Skin epidermis (tissue), 12 donors: ENCODE measurements around the gene AFAP1L2.

ENCODE experiments used
- H3K27ac ChIP-seq, 21 experiments: fragments of 200-600 bp; sonication (generic) in 11 of 21; one replicate each; pipeline ENCODE4 v1.5.0; 2020; ENCODE audit warnings: mild to moderate bottlenecking in 3 of 21, inconsistent platforms in 2 of 21, moderate library complexity in 2 of 21
- H3K4me3 ChIP-seq, 7 experiments: fragments of 200-600 bp; sonication (generic) in 2 of 7; one replicate each; pipeline ENCODE4 v1.5.0; 2020; ENCODE audit warnings: inconsistent platforms in 2 of 7, mild to moderate bottlenecking in 2 of 7, moderate library complexity in 1 of 7

AFAP1L2 gene

DNA sequence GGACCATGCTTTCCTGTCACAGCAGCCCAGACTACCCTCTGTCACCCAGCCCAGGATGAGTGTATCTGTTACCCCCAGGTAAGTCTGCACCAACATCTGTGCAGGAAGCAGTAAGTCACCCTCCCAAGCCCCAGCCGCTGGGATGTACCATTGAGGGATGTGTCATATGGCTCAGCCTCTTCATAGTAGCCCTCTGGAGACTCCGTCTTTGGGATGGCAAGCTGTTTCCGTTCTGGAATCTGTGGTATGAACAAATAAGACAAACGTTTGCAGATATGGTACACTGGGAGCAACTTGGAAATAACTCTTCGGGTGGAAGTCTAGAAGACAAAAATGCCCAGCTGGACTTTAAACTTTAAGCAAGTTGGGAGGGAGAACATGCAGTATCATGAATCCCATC is 81.3 kb downstream of the AFAP1L2 start:
- no peak overlapping the region for H3K4me3 ChIP-seq
- H3K27ac ChIP-seq, result no peak overlapping the region

DNA sequence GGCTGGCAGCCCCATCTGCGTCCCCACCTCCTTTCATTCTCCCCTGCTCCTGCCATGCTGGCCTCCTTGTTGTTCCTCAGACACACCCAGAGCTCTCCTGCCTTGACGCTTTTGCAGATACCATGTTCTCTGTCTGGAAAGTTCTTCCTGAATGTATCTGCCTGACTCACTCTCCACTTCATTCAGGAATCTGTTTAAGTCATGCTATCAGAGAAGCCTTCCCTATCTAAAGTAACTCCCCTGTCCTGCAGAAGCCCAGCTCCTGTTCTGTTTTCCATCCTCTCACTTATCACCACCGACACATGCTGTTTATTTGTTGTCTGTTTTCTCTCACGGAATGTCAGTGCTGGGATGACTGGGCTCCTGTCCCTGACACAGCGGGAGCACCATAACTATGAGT is 82.0 kb downstream of the AFAP1L2 start:
- Histone ChIP-seq H3K4me3 (no peak overlapping the region), H3K27ac (peak overlapping the region in 3 of 21 experiments; percentile 42 to 83 (median 79))

DNA sequence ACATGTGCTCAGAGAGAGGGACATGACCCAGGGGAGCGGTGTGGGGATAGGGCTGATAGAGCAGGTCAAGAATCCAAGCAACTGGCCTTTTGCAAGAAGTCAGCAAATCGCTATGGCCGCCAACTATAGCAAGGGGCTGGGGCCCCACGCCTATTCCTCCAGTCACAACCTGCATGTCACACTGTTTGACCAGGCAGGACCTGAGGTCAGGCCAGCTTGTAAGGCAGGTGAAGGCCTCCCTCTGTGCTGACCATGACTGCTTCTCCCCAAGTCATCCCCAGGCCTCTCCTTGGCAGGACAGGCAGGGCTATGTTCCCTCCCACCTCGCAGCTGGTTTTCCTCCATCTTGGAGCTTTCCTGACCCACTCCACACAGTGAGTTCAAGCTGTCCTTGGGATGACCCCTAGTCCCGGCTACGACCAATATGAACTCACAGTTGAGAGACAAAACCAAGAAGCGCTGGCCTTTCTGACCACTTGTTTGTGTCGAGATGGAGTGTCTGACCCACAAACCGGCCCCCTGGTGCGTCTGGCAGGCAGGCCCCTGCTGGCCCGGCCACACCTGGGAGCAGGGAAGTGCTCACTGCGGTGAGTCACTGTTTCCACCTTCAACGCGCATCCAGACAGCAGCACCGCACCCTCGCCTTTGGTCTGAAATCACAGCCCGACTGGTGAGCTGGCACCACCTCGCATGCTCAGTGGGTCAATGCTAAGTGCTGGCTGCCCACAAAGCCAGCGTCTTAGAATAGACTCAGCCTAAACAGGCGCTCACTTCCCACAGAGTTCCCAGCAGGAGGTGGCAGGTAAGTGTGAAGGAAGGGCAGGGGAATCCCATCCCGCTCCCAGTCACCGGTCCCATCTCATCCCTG is 83.8 kb downstream of the AFAP1L2 start:
- no peak overlapping the region for H3K4me3 ChIP-seq
- peak overlapping the region in 20 of 21 experiments; percentile 34 to 90 (median 72) for H3K27ac ChIP-seq

DNA sequence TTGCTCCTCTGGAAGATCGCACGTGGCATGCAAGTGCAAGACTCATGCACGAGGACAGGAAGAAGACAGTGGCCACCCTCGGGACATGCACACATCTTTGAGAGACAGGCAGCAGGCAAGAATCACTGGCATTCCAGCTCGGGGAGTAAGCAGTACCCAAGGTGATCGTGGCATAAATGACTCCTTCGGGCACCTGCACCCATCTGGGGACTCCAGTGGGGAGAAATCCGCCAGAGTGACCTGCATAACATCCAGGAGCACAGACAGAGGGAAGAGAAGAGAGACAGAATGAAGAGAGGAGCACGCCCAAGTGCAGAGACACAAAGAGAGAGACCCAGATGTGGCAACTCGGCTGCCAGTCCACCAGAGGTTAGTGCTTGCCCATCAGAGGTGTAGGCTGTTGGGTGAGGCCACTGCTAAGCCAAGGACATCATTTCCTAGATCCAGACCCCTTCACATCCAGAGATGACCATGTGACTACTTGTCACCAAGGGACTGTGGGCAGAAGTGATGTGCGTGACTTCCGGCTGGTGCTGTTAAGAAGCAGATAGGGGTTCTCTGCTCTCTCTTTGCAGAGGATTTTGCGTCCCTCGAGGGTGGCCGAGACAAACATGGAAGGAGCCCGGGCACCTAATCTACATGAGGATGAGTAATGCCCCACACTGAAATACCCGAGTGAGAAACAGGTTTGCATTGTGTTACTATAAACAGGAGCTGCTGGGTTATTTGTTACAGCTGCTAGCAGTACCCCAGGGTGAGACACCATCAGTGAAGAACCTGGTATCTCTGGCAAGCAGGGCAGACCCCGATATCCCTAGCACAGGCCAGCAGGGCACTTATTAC is 84.7 kb downstream of the AFAP1L2 start:
- peak overlapping the region in 19 of 21 experiments; percentile 34 to 90 (median 71) for H3K27ac ChIP-seq
- H3K4me3 ChIP-seq, result no peak overlapping the region

DNA sequence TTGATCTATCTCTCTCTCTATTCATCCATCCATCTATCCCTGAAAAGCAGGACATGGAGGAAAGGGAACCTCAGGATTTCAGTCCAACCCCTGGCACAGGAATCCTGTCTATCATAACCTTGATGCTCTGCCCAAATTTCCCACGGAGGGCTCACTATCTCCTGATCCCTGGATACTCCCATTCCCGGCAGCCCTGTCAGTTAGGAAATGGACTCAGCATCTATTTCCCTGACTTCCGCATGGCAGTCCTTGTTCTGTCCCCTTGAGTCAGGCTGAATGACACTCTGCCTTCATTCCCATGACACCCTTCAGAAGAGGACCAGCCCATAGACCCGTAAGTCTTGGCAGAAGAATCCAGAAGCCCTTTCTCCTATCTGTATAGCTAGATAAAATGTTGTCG is 87.6 kb downstream of the AFAP1L2 start:
- no peak overlapping the region for H3K27ac ChIP-seq
- no peak overlapping the region for H3K4me3 ChIP-seq

DNA sequence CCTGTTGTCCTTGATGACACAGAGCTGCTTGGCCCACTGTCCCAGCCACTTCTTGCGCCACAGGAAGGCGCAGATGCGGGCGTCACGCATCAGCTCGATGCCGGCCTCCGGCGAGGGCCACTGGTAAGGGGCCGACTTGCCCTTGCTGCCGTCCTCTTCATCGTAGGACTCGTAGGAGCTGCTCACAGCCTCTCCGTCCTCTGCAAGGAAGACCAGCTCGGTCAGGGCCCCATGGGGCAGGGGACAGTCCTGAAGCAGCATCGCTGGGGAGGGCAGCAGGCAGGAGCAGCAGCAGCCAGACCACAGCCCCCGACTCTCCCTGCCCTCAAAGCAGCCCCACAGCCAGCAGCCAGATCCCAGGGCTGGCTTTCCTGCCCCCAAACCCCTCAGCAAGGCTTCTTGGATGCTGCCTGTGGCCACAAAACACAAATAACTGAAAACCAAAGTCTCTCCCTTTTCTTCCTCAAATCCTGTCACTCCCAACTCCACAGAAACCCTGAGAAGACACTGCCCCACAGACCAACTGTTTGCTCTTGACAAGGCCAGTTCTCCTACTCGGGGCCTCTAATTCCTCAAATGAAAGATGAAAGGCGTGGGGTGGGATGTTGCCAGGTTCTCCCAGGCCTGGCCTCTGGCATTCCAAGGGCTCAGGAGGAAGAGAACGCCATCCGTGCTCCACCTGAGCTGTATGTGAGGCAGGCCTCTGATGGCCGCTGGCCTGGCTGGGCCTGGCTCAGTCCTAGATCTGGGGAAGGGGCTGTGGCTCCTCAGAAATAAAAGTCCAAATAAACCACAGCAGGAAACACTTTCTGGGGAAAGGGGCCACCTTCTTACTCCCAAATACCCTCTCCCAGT is 88.5 kb downstream of the AFAP1L2 start:
- H3K4me3 ChIP-seq, result no peak overlapping the region
- H3K27ac ChIP-seq, result no peak overlapping the region

DNA sequence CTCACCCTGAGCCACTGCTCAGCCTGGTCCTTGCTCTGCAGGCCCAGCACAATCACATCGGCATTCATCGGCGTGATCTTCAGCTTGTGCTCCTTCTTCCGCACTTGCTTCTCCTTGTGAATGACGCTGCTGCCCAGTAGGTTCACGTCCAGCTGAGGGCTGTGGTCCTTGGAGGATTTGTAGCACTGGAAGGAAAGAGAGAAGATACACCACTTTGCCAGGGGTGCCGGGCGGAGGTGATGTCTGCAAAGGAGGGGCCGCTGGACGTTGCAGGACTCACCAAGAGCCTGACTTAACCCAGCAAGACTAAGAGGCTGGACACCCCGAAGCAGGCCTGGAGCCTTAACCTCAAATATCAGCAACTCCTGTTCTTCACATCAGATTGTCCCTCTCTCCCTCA is 90.4 kb downstream of the AFAP1L2 start:
- Histone ChIP-seq H3K27ac (no peak overlapping the region), H3K4me3 (no peak overlapping the region)

DNA sequence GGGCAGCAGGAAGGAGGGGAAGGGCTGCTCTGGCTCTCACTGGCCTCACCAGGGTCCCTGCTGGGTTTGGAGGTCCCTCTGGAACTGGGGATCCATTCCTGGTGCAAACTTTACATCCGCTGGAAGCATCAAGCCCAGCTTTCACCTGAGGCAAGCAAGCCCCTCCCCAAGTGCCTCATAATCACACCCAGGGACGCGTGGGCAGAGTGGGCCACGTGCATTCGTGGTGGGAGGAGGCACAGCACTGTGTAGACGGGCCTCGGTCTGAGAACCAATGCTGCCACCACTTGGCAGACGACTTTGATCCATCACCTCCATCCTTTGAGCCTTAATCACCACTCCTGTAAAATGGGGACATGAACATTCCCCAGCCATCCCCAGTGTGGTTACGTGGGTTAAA is 91.2 kb downstream of the AFAP1L2 start:
- no peak overlapping the region for H3K4me3 ChIP-seq
- no peak overlapping the region for H3K27ac ChIP-seq

DNA sequence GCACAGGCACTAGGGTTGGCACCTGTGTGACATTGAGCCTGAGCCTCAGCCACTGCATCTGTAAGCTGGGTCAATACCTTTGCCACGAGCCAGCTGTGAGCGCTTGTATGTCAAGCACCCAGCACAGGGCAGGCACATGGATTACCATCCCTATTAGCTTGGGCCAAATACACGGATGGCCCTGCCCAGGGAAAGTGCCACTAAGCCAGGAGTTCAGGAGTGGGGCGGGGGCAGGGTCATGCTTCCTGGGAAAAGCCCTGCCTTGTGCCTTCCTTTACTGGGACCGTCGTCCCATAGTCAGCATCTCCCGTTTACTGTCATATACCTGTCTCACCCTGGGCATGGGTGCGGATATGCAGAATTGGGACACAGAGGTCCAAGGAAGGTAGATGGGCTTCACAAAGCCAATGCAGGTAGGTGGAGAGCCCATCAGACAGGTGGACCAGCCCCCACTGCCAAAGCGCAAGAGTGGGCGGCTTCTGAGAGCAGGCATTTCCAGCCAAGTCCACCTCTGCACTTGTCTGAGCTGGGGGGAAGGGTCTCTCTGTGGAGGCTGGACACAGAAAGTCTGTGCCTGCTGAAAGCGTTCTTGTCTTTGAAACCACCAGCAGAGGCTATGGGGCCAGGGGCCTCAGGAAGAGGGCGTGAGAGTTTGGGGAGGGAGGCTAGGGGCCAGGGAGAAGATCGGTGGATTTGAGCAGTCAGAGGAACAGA is 92.6 kb downstream of the AFAP1L2 start:
- no peak overlapping the region for H3K27ac ChIP-seq
- no peak overlapping the region for H3K4me3 ChIP-seq

DNA sequence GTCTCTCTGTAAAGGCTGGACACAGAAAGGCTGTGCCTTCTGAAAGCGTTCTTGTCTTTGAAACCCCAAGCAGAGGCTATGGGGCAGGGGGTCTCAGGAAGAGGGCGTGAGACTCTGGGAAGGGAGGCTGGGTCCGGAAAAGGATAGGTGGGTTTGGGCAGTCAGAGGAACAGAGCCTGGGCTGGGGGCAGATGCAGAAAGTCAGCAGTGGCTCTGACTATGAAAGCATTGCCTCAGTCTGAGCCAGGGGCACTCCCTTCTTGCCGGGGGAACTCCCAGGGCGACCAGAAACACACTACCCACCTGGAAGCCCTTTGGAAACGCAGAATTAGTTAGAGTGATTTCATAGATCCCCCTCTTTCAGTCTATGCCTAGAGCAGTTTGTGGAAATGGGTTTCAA is 93.3 kb downstream of the AFAP1L2 start:
- H3K27ac ChIP-seq, result no peak overlapping the region
- H3K4me3 ChIP-seq, result no peak overlapping the region

DNA sequence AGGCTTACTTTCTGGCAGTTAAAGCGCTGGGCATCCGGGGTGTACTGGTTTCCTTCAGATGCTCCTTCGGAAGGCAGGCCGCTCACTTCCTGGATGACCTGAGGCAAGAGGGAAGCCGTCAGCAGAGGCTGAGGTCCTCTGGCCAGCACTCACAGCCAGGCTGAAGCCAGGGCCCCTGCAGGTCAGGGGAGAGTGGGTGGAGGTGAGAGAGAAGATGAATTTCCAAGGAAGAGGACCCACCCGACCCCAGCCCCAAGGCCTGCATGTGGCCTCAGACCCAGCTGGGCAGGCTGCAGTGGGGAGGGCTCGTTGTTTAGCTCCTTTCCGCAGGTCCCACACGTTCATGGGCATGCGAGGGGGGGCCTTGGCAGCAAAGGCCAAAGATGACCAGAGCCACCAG is 94.0 kb downstream of the AFAP1L2 start:
- H3K4me3 ChIP-seq, result no peak overlapping the region
- H3K27ac ChIP-seq, result no peak overlapping the region

DNA sequence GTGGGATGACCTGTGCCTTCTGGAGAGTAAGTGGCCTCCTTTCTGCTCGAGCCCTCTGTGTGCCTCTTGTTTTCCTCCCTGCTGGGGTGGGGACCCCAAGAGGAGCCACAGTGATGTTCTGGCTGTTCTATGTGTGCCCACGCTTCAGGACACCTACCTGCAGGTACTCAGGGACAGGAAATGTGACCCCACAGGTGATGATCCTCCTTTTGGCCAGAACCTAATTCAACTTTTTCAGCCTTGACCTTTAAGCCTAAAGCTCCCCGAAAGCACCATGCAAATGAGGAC is 95.0 kb downstream of the AFAP1L2 start:
- no peak overlapping the region for H3K4me3 ChIP-seq
- no peak overlapping the region for H3K27ac ChIP-seq

DNA sequence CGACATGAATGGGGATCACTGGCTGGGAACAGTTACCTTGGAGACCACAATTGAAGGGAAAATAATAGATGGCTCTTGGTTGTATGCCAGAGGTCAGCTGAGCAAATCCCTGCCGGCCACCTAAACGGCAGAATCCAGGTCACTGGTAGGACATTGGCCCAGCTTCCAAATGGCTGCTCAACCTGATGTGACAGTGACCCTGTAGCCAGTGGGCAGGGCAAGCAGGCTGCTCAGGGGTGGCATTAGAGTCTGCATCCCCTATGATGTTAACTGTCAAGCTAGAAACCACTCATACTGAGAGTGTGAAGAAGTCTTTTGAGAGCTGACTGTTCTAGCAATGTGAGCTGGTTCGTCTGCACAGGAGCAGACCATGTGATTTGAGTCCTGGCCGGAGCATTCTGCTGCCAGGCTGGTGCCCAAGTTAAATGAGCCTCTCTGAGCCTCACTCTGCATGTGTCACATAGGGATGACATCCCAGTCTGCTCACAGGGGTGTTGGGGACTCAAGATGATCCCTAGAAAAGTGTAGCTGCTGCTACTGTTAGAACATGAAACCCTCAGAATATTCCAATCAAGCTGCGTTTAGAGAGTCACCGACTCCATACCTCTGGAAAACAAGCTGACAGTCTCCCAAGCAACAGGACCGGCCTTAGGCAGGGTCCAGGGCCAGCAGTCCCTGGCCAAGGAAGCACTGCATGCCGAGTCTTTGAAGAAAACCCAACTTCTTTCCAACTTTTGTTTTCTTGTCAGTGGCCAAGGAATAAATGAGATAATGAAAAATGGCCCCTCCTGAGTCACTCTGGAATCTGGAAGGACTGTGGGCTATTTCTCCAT is 95.6 kb downstream of the AFAP1L2 start:
- no peak overlapping the region for H3K27ac ChIP-seq
- no peak overlapping the region for H3K4me3 ChIP-seq

DNA sequence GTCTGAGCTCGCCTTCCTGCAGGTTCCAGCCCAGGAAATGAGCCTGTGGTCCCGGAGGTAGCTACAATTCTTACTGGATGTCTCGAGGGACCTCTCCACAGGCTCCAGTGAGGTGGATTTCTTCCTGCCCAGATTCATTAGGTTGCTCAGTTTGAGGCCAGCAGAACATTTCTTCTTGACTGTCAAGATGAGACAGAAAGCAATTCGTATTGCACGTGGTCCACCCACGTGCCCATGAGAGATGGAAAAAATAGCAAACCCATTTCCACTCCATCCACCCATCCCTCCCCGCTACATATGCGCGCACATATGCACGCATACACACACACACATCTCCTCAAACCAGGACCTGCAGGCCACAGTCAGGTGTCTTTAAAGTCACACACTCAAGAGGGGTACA is 96.6 kb downstream of the AFAP1L2 start:
- Histone ChIP-seq H3K27ac (no peak overlapping the region), H3K4me3 (no peak overlapping the region)

DNA sequence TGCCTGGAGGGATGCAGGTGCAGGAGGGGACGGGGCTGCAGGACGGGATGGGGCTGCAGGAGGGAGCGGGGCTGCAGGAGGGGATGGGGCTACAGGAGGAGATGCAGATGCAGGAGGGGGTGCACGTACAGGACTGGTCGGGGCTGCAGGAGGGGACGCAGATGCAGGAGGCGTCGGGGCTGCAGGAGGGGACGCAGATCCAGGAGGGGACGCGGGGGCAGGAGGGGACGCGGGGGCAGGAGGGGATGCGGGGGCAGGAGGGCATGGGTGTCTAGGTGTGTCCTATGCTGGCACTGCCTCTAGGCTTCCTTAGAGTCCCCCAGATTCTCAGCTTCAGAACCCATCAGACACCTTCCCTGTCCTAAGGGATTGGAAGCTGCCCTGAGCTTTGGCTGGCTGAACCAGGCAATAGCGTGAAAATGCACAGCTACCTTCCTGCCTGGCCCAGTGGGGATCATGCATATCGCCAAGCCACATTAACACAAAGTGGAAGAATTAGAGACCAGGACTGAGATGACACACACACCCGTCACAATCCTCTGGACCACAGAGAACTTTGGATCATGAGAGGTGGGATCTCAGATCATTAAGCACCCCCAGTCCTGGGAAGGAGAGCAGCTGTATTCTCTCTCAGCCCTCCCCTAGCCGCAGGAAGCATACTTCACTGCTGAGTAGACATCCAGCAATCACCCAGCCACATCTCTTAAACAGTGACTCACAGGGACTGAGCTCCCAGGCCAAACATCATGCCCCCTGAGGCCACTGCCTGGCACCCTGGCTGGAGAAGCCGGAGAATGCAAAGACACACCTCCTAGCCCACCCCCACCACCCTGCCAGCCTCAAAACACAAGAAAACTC is 98.0 kb downstream of the AFAP1L2 start:
- Histone ChIP-seq H3K27ac (peak overlapping the region in 1 of 21 experiments; percentile 2), H3K4me3 (no peak overlapping the region)

DNA sequence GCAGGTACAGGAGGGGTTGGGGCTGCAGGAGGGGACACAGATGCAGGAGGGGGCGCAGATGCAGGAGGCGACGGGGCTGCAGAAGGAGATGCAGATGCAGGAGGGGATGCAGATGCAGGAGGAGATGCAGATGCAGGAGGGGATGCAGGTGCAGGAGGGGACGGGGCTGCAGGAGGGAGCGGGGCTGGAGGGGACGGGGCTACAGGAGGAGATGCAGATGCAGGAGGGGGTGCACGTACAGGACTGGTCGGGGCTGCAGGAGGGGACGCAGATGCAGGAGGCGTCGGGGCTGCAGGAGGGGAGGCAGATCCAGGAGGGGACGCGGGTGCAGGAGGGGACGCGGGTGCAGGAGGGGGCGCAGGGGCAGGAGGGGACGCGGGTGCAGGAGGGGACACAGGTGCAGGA is 98.8 kb downstream of the AFAP1L2 start:
- H3K4me3 ChIP-seq, result no peak overlapping the region
- no peak overlapping the region for H3K27ac ChIP-seq

DNA sequence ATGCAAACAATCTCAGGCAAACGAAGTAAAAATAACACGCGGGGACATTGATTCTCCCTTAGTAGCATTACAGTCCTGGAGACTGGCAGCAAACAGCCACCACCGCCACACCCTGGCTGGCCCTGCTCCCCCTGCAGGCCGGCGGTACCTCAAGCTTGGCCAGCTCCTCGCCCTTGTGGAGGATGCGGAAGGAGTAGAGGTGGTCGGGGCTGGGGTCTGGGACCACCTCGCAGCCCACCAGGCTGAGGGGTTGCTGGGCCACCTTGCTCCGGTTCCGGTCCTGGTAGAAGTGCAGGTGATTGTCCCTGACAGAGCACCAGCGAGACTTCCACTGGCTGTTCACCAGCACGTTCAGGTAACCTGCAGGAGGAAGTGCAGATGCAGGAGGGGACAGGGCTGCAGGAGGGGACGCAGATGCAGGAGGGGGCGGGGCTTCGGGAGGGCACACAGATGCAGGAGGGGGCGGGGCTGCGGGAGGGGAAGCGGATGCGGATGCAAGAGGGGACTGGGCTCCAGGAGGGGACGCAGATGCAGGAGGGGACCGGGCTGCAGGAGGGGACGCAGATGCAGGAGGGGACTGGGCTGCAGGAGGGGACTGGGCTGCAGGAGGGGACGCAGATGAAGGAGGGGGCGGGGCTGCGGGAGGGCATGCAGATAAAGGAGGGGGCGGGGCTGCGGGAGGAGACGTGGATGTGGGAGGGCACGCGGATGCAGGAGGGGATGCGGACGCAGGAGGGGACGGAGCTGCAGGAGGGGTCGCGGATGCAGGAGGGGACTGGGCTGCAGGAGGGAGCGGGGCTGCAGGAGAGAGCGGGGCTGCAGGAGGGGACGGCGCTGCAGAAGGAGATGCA is 99.5 kb downstream of the AFAP1L2 start:
- Histone ChIP-seq H3K4me3 (peak overlapping the region in 6 of 7 experiments; percentile 14 to 43 (median 28)), H3K27ac (peak overlapping the region in 9 of 21 experiments; percentile 4 to 72 (median 53))
